ENCODE data around the gene AUH. TPM values are rescaled to one million over a fixed set of nuclear protein-coding genes. Genes with fewer than 3 reads are reported as not detected.

Gene AUH
- polyA plus RNA-seq, 3 donors = 4.0 to 9.9 (median 8.4) TPM

- H3K9me3 ChIP-seq (replicated peaks in 1 of 2; ENCODE audit: control insufficient read depth in 1 of 2, insufficient read depth in 1 of 2, low read length in 2 of 2) = no peaks in the 10 kb centered on the region
- no peaks in the 10 kb centered on the region for H3K9me3 Mint-ChIP-seq
- H4K20me1 ChIP-seq (ENCODE audit: insufficient read depth, low read length) = no peaks in the 10 kb centered on the region
- intact Hi-C loops (cut with micrococcal nuclease) = loop anchor here (5.0 to 10.0 kb wide), 2 partner anchors 35 to 58 kb away; partner anchors contain the start of gene AUH (in 1 of the 2)
- no peak overlapping the region for H2AFZ ChIP-seq (ENCODE audit: insufficient read depth, low read depth, low read length, poor library complexity, severe bottlenecking)
- no peak overlapping the region for H3K9ac ChIP-seq (ENCODE audit: insufficient read depth, low read length, poor library complexity, severe bottlenecking)
- no CpG with 5 or more reads among the region's 5 CpGs for WGBS (ENCODE audit: insufficient coverage)
- H3K4me3 Mint-ChIP-seq = no peak overlapping the region
- no peak overlapping the region for H3K27ac ChIP-seq (ENCODE audit: low read depth in 1 of 2, low read length in 2 of 2)
- no peaks in the 10 kb centered on the region for H3K36me3 ChIP-seq (replicated peaks in 1 of 2; ENCODE audit: control insufficient read depth in 1 of 2, insufficient read depth in 2 of 2, low read length in 2 of 2)
- H3K27me3 ChIP-seq (ENCODE audit: control insufficient read depth in 2 of 2, insufficient read depth in 2 of 2, low read length in 2 of 2) = no peaks in the 10 kb centered on the region
- no peak overlapping the region for H3K4me3 ChIP-seq (replicated peaks in 1 of 3; ENCODE audit: low read depth in 2 of 3, low read length in 3 of 3)
- peaks cover 18 to 22% of the 10 kb centered on the region in 2 donors for H3K4me1 ChIP-seq (ENCODE audit: control insufficient read depth in 1 of 2, insufficient read depth in 2 of 2, low read length in 2 of 2)
- H3K27me3 Mint-ChIP-seq (ENCODE audit: low read depth in 3 of 3) = peaks cover 0 to 2% (median 1%) of the 10 kb centered on the region in 3 donors
- no peaks in the 10 kb centered on the region for H3K79me2 ChIP-seq (ENCODE audit: insufficient read depth, low read length)
- H3K27ac Mint-ChIP-seq = no peak overlapping the region
- peaks cover 12 to 16% of the 10 kb centered on the region in 2 donors for H3K36me3 Mint-ChIP-seq
- H3K4me2 ChIP-seq (replicated peaks; ENCODE audit: extremely low read depth, low read length, poor library complexity, severe bottlenecking) = no peak overlapping the region
- H3K4me1 Mint-ChIP-seq = peaks cover 21% of the 10 kb centered on the region
- DNase-seq = no peak
- no peak for TF ChIP-seq CTCF (IDR thresholded peaks at IDR 0.05)
These were observed 54.4 kb downstream of the AUH start for GRCh38 chr9:91307279-91307678.

- no peak for TF ChIP-seq CTCF (IDR thresholded peaks at IDR 0.05)
- Mint-ChIP-seq H3K4me1 (peaks cover 28% of the 10 kb centered on the region), H3K4me3 (no peak overlapping the region), H3K36me3 (peaks cover 12 to 19% of the 10 kb centered on the region in 2 donors), H3K9me3 (no peaks in the 10 kb centered on the region), H3K27ac (no peak overlapping the region), H3K27me3 (ENCODE audit: low read depth in 3 of 3) (peaks cover 0 to 2% (median 1%) of the 10 kb centered on the region in 3 donors)
- H4K20me1 ChIP-seq (ENCODE audit: insufficient read depth, low read length) = no peaks in the 10 kb centered on the region
- H3K36me3 ChIP-seq (replicated peaks in 1 of 2; ENCODE audit: control insufficient read depth in 1 of 2, insufficient read depth in 2 of 2, low read length in 2 of 2) = no peaks in the 10 kb centered on the region
- no peak overlapping the region for H3K4me2 ChIP-seq (replicated peaks; ENCODE audit: extremely low read depth, low read length, poor library complexity, severe bottlenecking)
- H3K79me2 ChIP-seq (ENCODE audit: insufficient read depth, low read length) = no peaks in the 10 kb centered on the region
- H3K4me1 ChIP-seq (ENCODE audit: control insufficient read depth in 1 of 2, insufficient read depth in 2 of 2, low read length in 2 of 2) = peaks cover 21 to 30% of the 10 kb centered on the region in 2 donors
- H3K9me3 ChIP-seq (replicated peaks in 1 of 2; ENCODE audit: control insufficient read depth in 1 of 2, insufficient read depth in 1 of 2, low read length in 2 of 2) = no peaks in the 10 kb centered on the region
- H2AFZ ChIP-seq (ENCODE audit: insufficient read depth, low read depth, low read length, poor library complexity, severe bottlenecking) = no peak overlapping the region
- H3K27ac ChIP-seq (ENCODE audit: low read depth in 1 of 2, low read length in 2 of 2) = no peak overlapping the region
- no peak overlapping the region for H3K4me3 ChIP-seq (replicated peaks in 1 of 3; ENCODE audit: low read depth in 2 of 3, low read length in 3 of 3)
- H3K9ac ChIP-seq (ENCODE audit: insufficient read depth, low read length, poor library complexity, severe bottlenecking) = no peak overlapping the region
- intact Hi-C loops (cut with micrococcal nuclease) = loop anchor here (5.0 to 10.0 kb wide), 2 partner anchors 36 to 59 kb away; partner anchors contain the start of gene AUH (in 1 of the 2)
- DNase-seq = no peak
- WGBS (ENCODE audit: insufficient coverage) = no CpG with 5 or more reads among the region's 1 CpG
- H3K27me3 ChIP-seq (ENCODE audit: control insufficient read depth in 2 of 2, insufficient read depth in 2 of 2, low read length in 2 of 2) = no peaks in the 10 kb centered on the region
These were observed 55.5 kb downstream of the AUH start for GRCh38 chr9:91306296-91306630.
